ENCODE data around the gene SETBP1. TPM values are rescaled to one million over a fixed set of nuclear protein-coding genes. Genes with fewer than 3 reads are reported as not detected.

The SETBP1 gene
- total RNA-seq, 1 experiment from 2014 or later: 14.0 TPM

DNA sequence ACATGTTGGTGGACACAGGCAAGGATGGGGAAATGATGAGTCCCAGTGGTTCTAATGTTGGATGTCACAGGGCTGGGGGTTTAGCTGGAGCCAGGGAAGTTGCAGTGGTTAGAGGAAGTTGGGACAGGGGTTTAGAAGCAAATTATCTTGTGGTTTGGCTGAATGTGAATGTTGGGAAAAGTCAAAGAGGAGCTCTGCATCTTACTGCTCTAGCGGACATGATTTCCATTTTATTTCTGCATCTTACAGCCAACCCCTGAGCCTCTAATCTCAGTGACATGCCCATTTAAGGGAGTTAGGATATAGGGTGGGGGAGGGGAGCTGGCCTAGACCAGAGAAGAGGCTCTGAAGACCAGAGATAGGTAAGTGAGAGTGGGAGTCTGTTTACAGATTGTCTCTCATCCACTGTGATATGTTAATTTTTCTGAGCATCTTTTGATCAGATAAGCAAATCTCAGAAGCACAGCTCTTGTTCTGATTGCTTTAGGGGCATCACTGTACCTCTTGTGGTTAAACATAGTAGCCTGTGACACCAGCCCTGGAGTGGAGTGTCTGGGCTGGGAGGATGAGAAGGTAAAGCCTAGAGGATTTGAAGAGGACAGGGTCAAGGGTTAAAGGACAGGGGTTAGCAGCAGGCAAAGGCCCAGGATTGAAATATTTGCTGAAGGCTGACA is 43.6 kb downstream of the SETBP1 start:
- Histone ChIP-seq H3K4me3 (ENCODE audit: low read depth, low read length, poor library complexity, severe bottlenecking) (no peak overlapping the region), H3K36me3 (ENCODE audit: insufficient read depth, low read length, poor library complexity, severe bottlenecking) (no peaks in the 10 kb centered on the region), H3K4me1 (ENCODE audit: insufficient read depth, low read length, poor library complexity, severe bottlenecking) (peaks cover 29% of the 10 kb centered on the region), H3K27ac (ENCODE audit: low read depth, low read length, poor library complexity, severe bottlenecking) (no peak overlapping the region), H3K27me3 (replicated peaks; ENCODE audit: insufficient read depth, low read depth, low read length, poor library complexity) (no peaks in the 10 kb centered on the region), H3K9me3 (ENCODE audit: low read depth, low read length, poor library complexity, severe bottlenecking) (no peaks in the 10 kb centered on the region)
- TF ChIP-seq EZH2 (IDR thresholded peaks at IDR 0.05; ENCODE audit: borderline replicate concordance, low read depth, low read length, poor library complexity, severe bottlenecking) (no peak), CTCF (conservative IDR thresholded peaks at IDR 0.05; ENCODE audit: low read depth, low read length) (no peak)
- ChIA-PET CTCF (no interaction called here), POLR2A (ENCODE audit: low non-redundant PET) (no interaction called here)
- intact Hi-C loops (cut with micrococcal nuclease; ENCODE audit: unreplicated experiment): no loop called here
- DNase-seq (ENCODE audit: low spot score): no peak
- BruUV-seq (replicated peaks): no TSS peak

- POLR2A ChIA-PET (ENCODE audit: low non-redundant PET): no interaction called here
- DNase-seq (ENCODE audit: low spot score): peak; percentile 61
- CTCF ChIA-PET: no interaction called here
- H3K9me3 ChIP-seq (ENCODE audit: low read depth, low read length, poor library complexity, severe bottlenecking): no peaks in the 10 kb centered on the region
- H3K4me3 ChIP-seq (ENCODE audit: low read depth, low read length, poor library complexity, severe bottlenecking): no peak overlapping the region
- BruUV-seq (replicated peaks): no TSS peak
- intact Hi-C loops (cut with micrococcal nuclease; ENCODE audit: unreplicated experiment): no loop called here
- TF ChIP-seq EZH2 (IDR thresholded peaks at IDR 0.05; ENCODE audit: borderline replicate concordance, low read depth, low read length, poor library complexity, severe bottlenecking): no peak
- no peak for TF ChIP-seq CTCF (conservative IDR thresholded peaks at IDR 0.05; ENCODE audit: low read depth, low read length)
- no peaks in the 10 kb centered on the region for H3K27me3 ChIP-seq (replicated peaks; ENCODE audit: insufficient read depth, low read depth, low read length, poor library complexity)
- peak overlapping the region; percentile 46 for H3K27ac ChIP-seq (ENCODE audit: low read depth, low read length, poor library complexity, severe bottlenecking)
- H3K4me1 ChIP-seq (ENCODE audit: insufficient read depth, low read length, poor library complexity, severe bottlenecking): peaks cover 35% of the 10 kb centered on the region
- no peaks in the 10 kb centered on the region for H3K36me3 ChIP-seq (ENCODE audit: insufficient read depth, low read length, poor library complexity, severe bottlenecking)
These were observed 44.8 kb downstream of the SETBP1 start for GRCh38 chr18:44725300-44726058.

DNA sequence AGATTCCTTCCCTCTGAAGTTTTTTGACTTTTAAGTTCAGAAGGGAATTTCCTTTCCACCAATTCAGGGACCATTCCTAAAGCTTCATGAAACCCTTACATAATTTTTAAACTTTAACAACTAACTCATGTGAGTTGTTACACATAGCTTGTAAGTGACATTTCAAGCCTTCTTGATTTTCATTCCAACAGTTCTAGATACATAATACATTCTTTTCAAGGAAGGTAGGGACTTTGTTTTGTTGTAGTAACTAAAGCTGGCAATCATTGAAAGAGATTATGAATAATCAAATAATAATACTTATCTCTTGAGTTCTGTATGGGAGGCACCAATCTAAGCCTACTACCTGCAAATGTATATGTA is 45.4 kb downstream of the SETBP1 start:
- ChIA-PET CTCF (no interaction called here), POLR2A (ENCODE audit: low non-redundant PET) (no interaction called here)
- no peak for DNase-seq (ENCODE audit: low spot score)
- no peak for TF ChIP-seq EZH2 (IDR thresholded peaks at IDR 0.05; ENCODE audit: borderline replicate concordance, low read depth, low read length, poor library complexity, severe bottlenecking)
- no peak for TF ChIP-seq CTCF (conservative IDR thresholded peaks at IDR 0.05; ENCODE audit: low read depth, low read length)
- no peaks in the 10 kb centered on the region for H3K9me3 ChIP-seq (ENCODE audit: low read depth, low read length, poor library complexity, severe bottlenecking)
- no TSS peak for BruUV-seq (replicated peaks)
- H3K27ac ChIP-seq (ENCODE audit: low read depth, low read length, poor library complexity, severe bottlenecking): peak overlapping the region; percentile 46
- H3K27me3 ChIP-seq (replicated peaks; ENCODE audit: insufficient read depth, low read depth, low read length, poor library complexity): no peaks in the 10 kb centered on the region
- intact Hi-C loops (cut with micrococcal nuclease; ENCODE audit: unreplicated experiment): no loop called here
- H3K4me3 ChIP-seq (ENCODE audit: low read depth, low read length, poor library complexity, severe bottlenecking): no peak overlapping the region
- H3K36me3 ChIP-seq (ENCODE audit: insufficient read depth, low read length, poor library complexity, severe bottlenecking): no peaks in the 10 kb centered on the region
- H3K4me1 ChIP-seq (ENCODE audit: insufficient read depth, low read length, poor library complexity, severe bottlenecking): peaks cover 35% of the 10 kb centered on the region
